Activated T-helper 2 cell treated with anti-CD3 and anti-CD28 coated beads, Interferon-gamma antibody, Interleukin-2, Interleukin-4, amounts not matched to agents 10 μg/mL and 5 μg/mL and 100 μg/mL, durations not matched to agents 14 hours and 24 hours and 36 hours (primary cell): Measurements from ENCODE around the gene SHC3. TPM values are rescaled to one million over a fixed set of nuclear protein-coding genes. Genes with fewer than 3 reads are reported as not detected.

Experiments
- DNase-seq: peaks from one replicate; pipeline ENCODE4 v3.0.0; 2021; ENCODE audit warnings: low spot score
- H3K27ac Mint-ChIP-seq: one replicate; pipeline ENCODE4 v1.8.0; 2021; ENCODE audit warnings: mixed read lengths
- H3K27me3 Mint-ChIP-seq: one replicate; pipeline ENCODE4 v1.8.0; 2021; ENCODE audit warnings: low read depth, mixed read lengths
- H3K36me3 Mint-ChIP-seq: one replicate; pipeline ENCODE4 v1.8.0; 2021; ENCODE audit warnings: low read depth, mixed read lengths
- H3K4me1 Mint-ChIP-seq: one replicate; pipeline ENCODE4 v1.8.0; 2021; ENCODE audit warnings: low read depth, mixed read lengths
- H3K4me3 Mint-ChIP-seq: one replicate; pipeline ENCODE4 v1.8.0; 2021; ENCODE audit warnings: low read depth, mild to moderate bottlenecking, moderate library complexity, mixed read lengths
- H3K9me3 Mint-ChIP-seq: one replicate; pipeline ENCODE4 v1.8.0; 2021; ENCODE audit warnings: mixed read lengths
- intact Hi-C: fragments of 100-400 bp; cut with micrococcal nuclease; formaldehyde crosslinking; loops from one replicate; pipeline ENCODE4 v1.15.1; 2023
- total RNA-seq: library from RNA; stranded (reverse); gene quantifications from 2 replicates; pipeline ENCODE4 v1.2.3, GENCODE V29; 2022

The SHC3 gene
- total RNA-seq, 1 donor from 2014 or later = not detected

GRCh38 chr9:89137542-89138462, 40.8 kb downstream of the SHC3 start:
- H3K9me3 Mint-ChIP-seq = peaks cover 4% of the 10 kb centered on the region
- no peaks in the 10 kb centered on the region for H3K36me3 Mint-ChIP-seq
- no peak for DNase-seq
- intact Hi-C loops = no loop called here
- no peak overlapping the region for H3K27ac Mint-ChIP-seq
- no peak overlapping the region for H3K4me3 Mint-ChIP-seq
- no peaks in the 10 kb centered on the region for H3K4me1 Mint-ChIP-seq
- peaks cover 13% of the 10 kb centered on the region for H3K27me3 Mint-ChIP-seq

DNA sequence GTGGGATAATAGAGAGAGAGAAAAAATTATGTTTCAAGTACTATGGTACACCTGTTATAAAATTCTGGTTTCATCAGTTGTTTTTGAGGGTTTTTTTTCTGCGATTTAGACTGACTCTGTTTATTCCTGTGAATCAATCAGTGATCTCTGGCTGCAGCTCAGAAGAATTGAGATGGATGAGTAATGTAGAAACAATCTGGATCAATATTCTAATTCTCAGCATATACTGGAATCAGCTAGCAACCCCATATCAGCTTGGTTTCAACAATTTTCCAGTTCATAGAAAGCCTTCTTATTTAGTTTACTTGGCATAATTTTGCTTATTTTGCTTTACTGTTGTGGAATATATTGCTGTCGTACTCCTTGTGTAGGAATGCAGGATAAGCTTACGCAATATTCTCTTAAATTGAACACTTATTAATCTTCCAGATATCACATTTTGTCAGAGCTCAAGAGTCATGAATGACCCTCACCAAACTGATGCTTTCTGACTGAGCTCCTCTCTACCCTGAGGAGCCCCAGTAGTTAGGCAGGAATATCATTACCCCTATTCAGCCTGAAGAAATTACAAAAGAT, 42.9 kb downstream of the SHC3 start:
- Mint-ChIP-seq H3K27me3 (peaks cover 13% of the 10 kb centered on the region), H3K27ac (no peak overlapping the region), H3K36me3 (no peaks in the 10 kb centered on the region), H3K4me3 (no peak overlapping the region), H3K4me1 (no peaks in the 10 kb centered on the region), H3K9me3 (peaks cover 4% of the 10 kb centered on the region)
- intact Hi-C loops = no loop called here
- DNase-seq = no peak

DNA sequence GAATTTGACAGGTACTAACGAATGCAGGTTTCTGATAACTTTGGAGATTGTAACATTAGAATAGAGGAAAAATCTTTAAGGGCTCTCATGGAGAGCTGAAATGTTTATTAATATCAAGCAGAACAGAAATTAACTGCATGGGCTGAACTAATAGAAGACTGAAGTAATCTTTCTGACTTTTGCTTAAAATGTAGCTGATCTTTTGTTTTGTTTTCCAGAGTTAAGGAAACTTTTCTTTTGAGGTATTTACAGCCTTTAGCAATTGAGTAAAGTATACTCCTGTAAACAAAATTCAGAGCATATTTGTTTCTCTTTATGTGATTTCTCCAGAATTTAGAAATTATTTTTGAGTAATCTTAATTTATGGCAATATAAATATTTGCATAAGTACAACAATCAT, 43.9 kb downstream of the SHC3 start:
- H3K4me3 Mint-ChIP-seq = no peak overlapping the region
- intact Hi-C loops = no loop called here
- peaks cover 6% of the 10 kb centered on the region for H3K27me3 Mint-ChIP-seq
- no peaks in the 10 kb centered on the region for H3K36me3 Mint-ChIP-seq
- DNase-seq = no peak
- H3K27ac Mint-ChIP-seq = no peak overlapping the region
- peaks cover 4% of the 10 kb centered on the region for H3K9me3 Mint-ChIP-seq
- no peaks in the 10 kb centered on the region for H3K4me1 Mint-ChIP-seq

GRCh38 chr9:89122949-89123348, 55.7 kb downstream of the SHC3 start:
- Mint-ChIP-seq H3K4me1 (no peaks in the 10 kb centered on the region), H3K36me3 (no peaks in the 10 kb centered on the region), H3K27ac (no peak overlapping the region), H3K9me3 (no peaks in the 10 kb centered on the region), H3K27me3 (peaks cover 2% of the 10 kb centered on the region), H3K4me3 (no peak overlapping the region)
- intact Hi-C loops = no loop called here
- DNase-seq = no peak

DNA sequence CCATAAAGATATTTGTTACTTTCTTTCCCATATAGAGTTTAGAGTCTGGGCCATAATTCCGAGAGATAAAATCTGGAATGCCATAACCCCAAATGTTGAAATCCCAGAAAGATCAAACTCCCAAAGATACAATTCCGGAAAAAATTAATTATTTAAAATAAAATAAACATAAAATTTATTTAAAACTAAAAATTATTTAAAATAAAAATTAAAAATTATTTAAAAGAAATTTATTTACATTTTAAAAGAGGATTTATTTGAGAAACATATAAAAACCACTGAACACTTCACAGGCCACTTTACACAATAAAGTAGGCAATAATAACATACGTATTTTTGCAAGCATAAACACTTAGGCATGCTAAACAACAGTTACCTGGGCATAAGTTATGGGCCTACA, 57.9 kb downstream of the SHC3 start:
- intact Hi-C loops = no loop called here
- no peak for DNase-seq
- Mint-ChIP-seq H3K4me3 (no peak overlapping the region), H3K9me3 (no peaks in the 10 kb centered on the region), H3K4me1 (no peaks in the 10 kb centered on the region), H3K27ac (no peak overlapping the region), H3K36me3 (no peaks in the 10 kb centered on the region), H3K27me3 (peaks cover 2% of the 10 kb centered on the region)

DNA sequence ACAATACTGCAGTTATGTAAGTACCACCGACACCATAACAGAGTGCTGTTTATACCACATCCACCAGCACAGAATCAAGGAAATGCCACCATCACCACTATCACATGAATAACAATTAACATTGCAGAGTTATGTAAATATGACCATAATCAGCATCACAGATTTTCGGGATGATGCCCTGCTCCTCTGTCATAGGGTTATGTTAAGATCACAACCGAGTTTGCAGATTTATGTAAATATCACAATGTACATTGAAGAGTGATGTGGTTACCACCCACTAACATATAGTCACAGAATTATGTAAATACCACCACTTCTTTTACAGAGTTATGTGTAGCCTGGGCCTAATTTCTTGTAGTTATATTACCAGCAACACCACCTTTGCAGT, 61.8 kb downstream of the SHC3 start:
- H3K27me3 Mint-ChIP-seq = peaks cover 5% of the 10 kb centered on the region
- intact Hi-C loops = no loop called here
- H3K9me3 Mint-ChIP-seq = no peaks in the 10 kb centered on the region
- H3K4me1 Mint-ChIP-seq = no peaks in the 10 kb centered on the region
- no peaks in the 10 kb centered on the region for H3K36me3 Mint-ChIP-seq
- no peak overlapping the region for H3K4me3 Mint-ChIP-seq
- H3K27ac Mint-ChIP-seq = no peak overlapping the region
- DNase-seq = no peak

GRCh38 chr9:89116064-89116804, 62.4 kb downstream of the SHC3 start:
- Mint-ChIP-seq H3K27ac (no peak overlapping the region), H3K4me3 (no peak overlapping the region)

DNA sequence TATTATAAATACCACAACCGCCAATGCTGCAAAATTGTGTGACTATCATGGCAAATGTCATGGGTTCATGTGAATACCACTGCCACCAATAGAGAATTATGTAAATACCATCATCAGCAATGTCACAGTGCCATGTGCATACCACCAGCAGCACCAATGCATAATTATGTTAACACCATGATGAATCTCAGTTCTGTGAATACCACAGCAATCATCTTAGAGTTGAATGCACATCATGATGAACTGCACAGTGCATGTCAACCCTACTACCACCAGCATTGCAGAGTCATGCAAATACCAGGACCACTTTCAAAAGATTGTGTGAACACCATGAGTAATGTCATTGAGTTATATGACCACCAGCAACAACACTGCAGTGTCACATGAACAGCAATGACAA, 63.2 kb downstream of the SHC3 start:
- Mint-ChIP-seq H3K27me3 (peaks cover 12% of the 10 kb centered on the region), H3K27ac (no peak overlapping the region), H3K4me3 (no peak overlapping the region), H3K4me1 (no peaks in the 10 kb centered on the region), H3K36me3 (no peaks in the 10 kb centered on the region), H3K9me3 (no peaks in the 10 kb centered on the region)
- intact Hi-C loops = no loop called here
- DNase-seq = no peak

More at GRCh38 chr9:89116064-89116804, 62.4 kb downstream of the SHC3 start:
- Mint-ChIP-seq H3K4me1 (no peaks in the 10 kb centered on the region), H3K9me3 (no peaks in the 10 kb centered on the region), H3K36me3 (no peaks in the 10 kb centered on the region), H3K27me3 (peaks cover 7% of the 10 kb centered on the region)
- intact Hi-C loops = no loop called here
- DNase-seq = no peak

GRCh38 chr9:89114741-89115140, 63.9 kb downstream of the SHC3 start:
- Mint-ChIP-seq H3K4me3 (no peak overlapping the region), H3K27me3 (peaks cover 11% of the 10 kb centered on the region), H3K4me1 (no peaks in the 10 kb centered on the region), H3K27ac (no peak overlapping the region), H3K36me3 (no peaks in the 10 kb centered on the region), H3K9me3 (no peaks in the 10 kb centered on the region)
- intact Hi-C loops = no loop called here
- no peak for DNase-seq

- no peak overlapping the region for H3K27ac Mint-ChIP-seq
- H3K9me3 Mint-ChIP-seq = no peaks in the 10 kb centered on the region
- no peaks in the 10 kb centered on the region for H3K4me1 Mint-ChIP-seq
- intact Hi-C loops = no loop called here
- H3K4me3 Mint-ChIP-seq = no peak overlapping the region
- peaks cover 12% of the 10 kb centered on the region for H3K27me3 Mint-ChIP-seq
- H3K36me3 Mint-ChIP-seq = no peaks in the 10 kb centered on the region
- no peak for DNase-seq
Measured at GRCh38 chr9:89113851-89114250, 64.8 kb downstream of the SHC3 start.

GRCh38 chr9:89112243-89112642, 66.4 kb downstream of the SHC3 start:
- Mint-ChIP-seq H3K27me3 (peaks cover 12% of the 10 kb centered on the region), H3K4me1 (no peaks in the 10 kb centered on the region), H3K36me3 (no peaks in the 10 kb centered on the region), H3K9me3 (no peaks in the 10 kb centered on the region), H3K4me3 (no peak overlapping the region), H3K27ac (no peak overlapping the region)
- DNase-seq = no peak
- intact Hi-C loops = no loop called here

GRCh38 chr9:89109666-89110065, 69.0 kb downstream of the SHC3 start:
- Mint-ChIP-seq H3K27me3 (peaks cover 16% of the 10 kb centered on the region), H3K4me1 (no peaks in the 10 kb centered on the region), H3K27ac (no peak overlapping the region), H3K36me3 (no peaks in the 10 kb centered on the region), H3K4me3 (no peak overlapping the region), H3K9me3 (no peaks in the 10 kb centered on the region)
- DNase-seq = no peak
- intact Hi-C loops = no loop called here

- no peak for DNase-seq
- Mint-ChIP-seq H3K4me1 (no peaks in the 10 kb centered on the region), H3K27me3 (peaks cover 21% of the 10 kb centered on the region), H3K4me3 (no peak overlapping the region), H3K36me3 (no peaks in the 10 kb centered on the region), H3K27ac (no peak overlapping the region), H3K9me3 (no peaks in the 10 kb centered on the region)
- intact Hi-C loops = no loop called here
Measured at GRCh38 chr9:89107406-89107805, 71.2 kb downstream of the SHC3 start.
